BE2C (cell line): ENCODE data around the gene PAQR7.

Source experiments
- DNase-seq: peaks from one replicate; pipeline ENCODE4 v3.0.0-alpha.2; 2020
- H3K27me3 ChIP-seq: fragments of 250-450 bp; sonication (Bioruptor Pico); 2 replicates; pipeline ENCODE4 v1.5.1; 2020; ENCODE audit warnings: mild to moderate bottlenecking
- H3K36me3 ChIP-seq: fragments of 250-450 bp; sonication (Bioruptor Pico); 2 replicates; pipeline ENCODE4 v1.5.1; 2020; ENCODE audit warnings: mild to moderate bottlenecking
- H3K4me1 ChIP-seq: fragments of 250-450 bp; sonication (Bioruptor Pico); 2 replicates; pipeline ENCODE4 v1.5.1; 2020
- H3K4me3 ChIP-seq: 2 replicates; pipeline ENCODE4 v1.5.1; 2011; ENCODE audit warnings: low read depth, low read length
- H3K9me3 ChIP-seq: fragments of 250-450 bp; sonication (Bioruptor Pico); 2 replicates; pipeline ENCODE4 v1.5.1; 2020
- CTCF ChIP-seq: IDR thresholded peaks from 2 replicates; pipeline ENCODE4 v1.5.1; 2012; ENCODE audit warnings: mild to moderate bottlenecking, low read depth, low read length

PAQR7 gene

GRCh38 chr1:25829046-25829445 lies 46.5 kb downstream of the PAQR7 start:
- H3K4me3 ChIP-seq = no peak overlapping the region
- no peaks in the 10 kb centered on the region for H3K4me1 ChIP-seq
- peaks cover 14% of the 10 kb centered on the region for H3K36me3 ChIP-seq
- H3K27me3 ChIP-seq = no peaks in the 10 kb centered on the region
- H3K9me3 ChIP-seq = no peaks in the 10 kb centered on the region
- DNase-seq = no peak
- no peak for TF ChIP-seq CTCF

- no peak for DNase-seq
- no peaks in the 10 kb centered on the region for H3K4me1 ChIP-seq
- peaks cover 14% of the 10 kb centered on the region for H3K36me3 ChIP-seq
- H3K27me3 ChIP-seq = no peaks in the 10 kb centered on the region
- H3K4me3 ChIP-seq = no peak overlapping the region
- H3K9me3 ChIP-seq = no peaks in the 10 kb centered on the region
- no peak for TF ChIP-seq CTCF
Observed at GRCh38 chr1:25828491-25828890, 47.0 kb downstream of the PAQR7 start.

GRCh38 chr1:25826571-25826970 lies 48.9 kb downstream of the PAQR7 start:
- no peaks in the 10 kb centered on the region for H3K9me3 ChIP-seq
- H3K27me3 ChIP-seq = no peaks in the 10 kb centered on the region
- no peak for TF ChIP-seq CTCF
- no peak for DNase-seq
- H3K36me3 ChIP-seq = peaks cover 9% of the 10 kb centered on the region
- no peak overlapping the region for H3K4me3 ChIP-seq
- H3K4me1 ChIP-seq = no peaks in the 10 kb centered on the region

- H3K4me1 ChIP-seq = no peaks in the 10 kb centered on the region
- H3K36me3 ChIP-seq = peaks cover 9% of the 10 kb centered on the region
- no peaks in the 10 kb centered on the region for H3K9me3 ChIP-seq
- TF ChIP-seq CTCF = no peak
- H3K4me3 ChIP-seq = no peak overlapping the region
- DNase-seq = no peak
- no peaks in the 10 kb centered on the region for H3K27me3 ChIP-seq
Observed at GRCh38 chr1:25825605-25826004, 49.9 kb downstream of the PAQR7 start.

- TF ChIP-seq CTCF = no peak
- no peak for DNase-seq
- no peak overlapping the region for H3K4me3 ChIP-seq
Observed at GRCh38 chr1:25821630-25822091, 53.8 kb downstream of the PAQR7 start.

GRCh38 chr1:25821112-25821476 lies 54.4 kb downstream of the PAQR7 start:
- no peak for DNase-seq
- Histone ChIP-seq H3K27me3 (no peaks in the 10 kb centered on the region), H3K4me3 (peak overlapping the region; percentile 66), H3K4me1 (peaks cover 3% of the 10 kb centered on the region), H3K9me3 (no peaks in the 10 kb centered on the region), H3K36me3 (no peaks in the 10 kb centered on the region)
- TF ChIP-seq CTCF = no peak

More at GRCh38 chr1:25821630-25822091, 53.8 kb downstream of the PAQR7 start:
- Histone ChIP-seq H3K4me1 (peaks cover 3% of the 10 kb centered on the region), H3K27me3 (no peaks in the 10 kb centered on the region), H3K9me3 (no peaks in the 10 kb centered on the region), H3K36me3 (no peaks in the 10 kb centered on the region)
